ENCODE data around the gene DCTN4. TPM values are rescaled to one million over a fixed set of nuclear protein-coding genes. Genes with fewer than 3 reads are reported as not detected.

Gene DCTN4
- total RNA-seq, 1 donor from 2014 or later = 49.8 TPM

DNA sequence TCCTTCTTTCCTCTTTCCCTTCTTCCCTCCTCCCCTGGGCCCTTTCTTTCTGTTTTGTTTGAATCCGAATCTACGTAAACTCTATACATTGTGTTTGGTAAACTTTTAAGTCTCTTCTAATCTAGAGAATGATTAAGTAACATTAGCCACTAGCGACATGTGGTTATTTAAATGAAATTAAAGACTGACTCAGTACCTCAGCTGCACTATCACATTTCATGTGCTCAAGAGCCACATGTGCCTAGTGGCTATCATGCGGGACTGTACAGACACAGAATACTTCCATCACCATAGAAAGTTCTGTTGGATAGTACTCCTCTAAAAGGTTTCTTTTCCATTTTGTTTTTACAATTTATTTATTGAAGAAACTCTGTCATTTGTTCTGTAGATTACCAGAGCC lies 29.0 kb downstream of the DCTN4 start:
- TF ChIP-seq, protein P1, sequence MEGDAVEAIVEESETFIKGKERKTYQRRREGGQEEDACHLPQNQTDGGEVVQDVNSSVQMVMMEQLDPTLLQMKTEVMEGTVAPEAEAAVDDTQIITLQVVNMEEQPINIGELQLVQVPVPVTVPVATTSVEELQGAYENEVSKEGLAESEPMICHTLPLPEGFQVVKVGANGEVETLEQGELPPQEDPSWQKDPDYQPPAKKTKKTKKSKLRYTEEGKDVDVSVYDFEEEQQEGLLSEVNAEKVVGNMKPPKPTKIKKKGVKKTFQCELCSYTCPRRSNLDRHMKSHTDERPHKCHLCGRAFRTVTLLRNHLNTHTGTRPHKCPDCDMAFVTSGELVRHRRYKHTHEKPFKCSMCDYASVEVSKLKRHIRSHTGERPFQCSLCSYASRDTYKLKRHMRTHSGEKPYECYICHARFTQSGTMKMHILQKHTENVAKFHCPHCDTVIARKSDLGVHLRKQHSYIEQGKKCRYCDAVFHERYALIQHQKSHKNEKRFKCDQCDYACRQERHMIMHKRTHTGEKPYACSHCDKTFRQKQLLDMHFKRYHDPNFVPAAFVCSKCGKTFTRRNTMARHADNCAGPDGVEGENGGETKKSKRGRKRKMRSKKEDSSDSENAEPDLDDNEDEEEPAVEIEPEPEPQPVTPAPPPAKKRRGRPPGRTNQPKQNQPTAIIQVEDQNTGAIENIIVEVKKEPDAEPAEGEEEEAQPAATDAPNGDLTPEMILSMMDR (IDR thresholded peaks at IDR 0.05) = no peak
- CTCF ChIA-PET = no interaction called here
- DNase-seq (no peak), ATAC-seq (ENCODE audit: low read depth) (no peak)
- H3K27me3 Mint-ChIP-seq = no peaks in the 10 kb centered on the region
- no peak overlapping the region for H3K4me3 Mint-ChIP-seq
- H3K36me3 Mint-ChIP-seq (ENCODE audit: low read depth) = peaks cover 73% of the 10 kb centered on the region
- H3K4me1 Mint-ChIP-seq = peaks cover 7% of the 10 kb centered on the region
- intact Hi-C loops (cut with micrococcal nuclease) = no loop called here
- no peaks in the 10 kb centered on the region for H3K9me3 Mint-ChIP-seq
- POLR2A ChIA-PET = no interaction called here
- no peak overlapping the region for H3K27ac Mint-ChIP-seq

DNA sequence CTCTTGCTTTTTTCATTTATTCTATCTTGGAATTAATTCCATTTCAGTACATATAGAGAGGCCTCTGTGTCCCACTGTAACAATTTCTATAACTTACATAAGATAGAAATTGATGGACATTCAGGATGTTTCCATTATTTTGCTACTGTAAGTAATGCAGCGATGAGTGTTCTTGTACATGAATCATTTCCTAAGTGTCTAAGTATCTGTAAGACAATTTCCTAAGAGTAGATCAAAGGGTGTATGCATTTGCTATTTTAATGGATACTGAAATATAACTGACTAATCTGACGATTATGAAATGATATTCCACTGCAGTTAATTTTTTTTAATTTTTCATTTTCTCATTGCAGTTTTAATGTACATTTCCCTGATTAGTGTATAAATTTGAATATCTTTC lies 35.0 kb downstream of the DCTN4 start:
- TF ChIP-seq, protein P1 (IDR thresholded peaks at IDR 0.05) = no peak
- Mint-ChIP-seq H3K36me3 (ENCODE audit: low read depth) (peaks cover 71% of the 10 kb centered on the region), H3K4me1 (no peaks in the 10 kb centered on the region), H3K9me3 (no peaks in the 10 kb centered on the region), H3K4me3 (no peak overlapping the region), H3K27ac (no peak overlapping the region), H3K27me3 (no peaks in the 10 kb centered on the region)
- no peak for DNase-seq
- CTCF ChIA-PET = no interaction called here
- no peak for ATAC-seq (ENCODE audit: low read depth)
- intact Hi-C loops (cut with micrococcal nuclease) = no loop called here
- POLR2A ChIA-PET = no interaction called here

DNA sequence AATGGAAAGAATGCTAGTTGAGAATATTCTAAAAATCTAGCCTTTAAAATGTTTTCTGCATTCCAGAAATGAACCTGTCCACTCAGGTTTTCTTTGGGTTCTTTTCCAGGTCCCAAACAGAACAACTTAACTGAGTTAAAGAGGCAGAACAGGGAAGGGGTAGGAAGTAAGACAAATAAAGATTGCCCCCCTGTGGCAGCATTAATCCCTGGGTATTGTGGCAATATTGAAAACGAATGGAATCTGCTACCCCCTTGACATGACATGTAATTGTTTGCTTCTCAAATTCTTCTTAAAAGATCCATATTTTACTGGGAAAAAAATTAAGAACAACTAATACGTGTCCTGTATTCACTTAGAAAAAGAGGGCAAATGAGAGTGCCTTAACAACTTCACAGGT lies 48.7 kb downstream of the DCTN4 start:
- Mint-ChIP-seq H3K4me3 (no peak overlapping the region), H3K9me3 (no peaks in the 10 kb centered on the region), H3K4me1 (no peaks in the 10 kb centered on the region), H3K27ac (no peak overlapping the region), H3K36me3 (ENCODE audit: low read depth) (peaks cover 64% of the 10 kb centered on the region), H3K27me3 (no peaks in the 10 kb centered on the region)
- no peak for ATAC-seq (ENCODE audit: low read depth)
- TF ChIP-seq, protein P1 (IDR thresholded peaks at IDR 0.05) = no peak
- no peak for DNase-seq
- ChIA-PET POLR2A (no interaction called here), CTCF (no interaction called here)
- intact Hi-C loops (cut with micrococcal nuclease) = loop anchor here (1.0 kb wide), 2 partner anchors 149 to 251 kb away; no protein-coding TSS in a partner anchor

DNA sequence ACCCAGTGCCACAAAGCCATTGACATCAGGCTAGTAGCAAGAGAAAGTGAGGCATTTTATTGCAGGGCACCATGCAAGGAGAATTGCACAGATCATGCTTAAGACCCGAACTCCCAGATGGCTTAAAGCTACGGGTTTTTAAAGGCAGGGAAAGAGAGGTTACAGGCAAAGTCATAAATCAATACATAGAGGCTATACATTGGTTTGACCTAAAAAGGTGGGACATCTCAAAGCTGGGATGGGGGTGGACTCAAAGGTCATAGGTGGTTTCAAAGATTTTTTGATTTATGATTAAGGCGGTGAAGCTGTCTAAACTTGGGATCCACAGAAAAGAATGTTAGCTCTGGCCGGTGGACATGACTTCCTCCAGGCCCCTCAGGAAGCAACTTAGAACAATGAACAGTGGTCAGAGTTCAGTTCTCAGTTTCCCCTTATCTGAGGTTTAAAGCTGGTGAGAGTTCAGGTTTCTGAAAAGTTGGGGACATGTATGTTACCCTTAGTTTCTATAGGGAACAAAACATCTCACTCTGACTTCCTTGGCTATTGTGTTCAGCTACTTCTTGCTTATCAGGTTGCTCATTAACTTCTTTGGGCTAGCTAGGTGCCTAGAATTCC lies 51.9 kb downstream of the DCTN4 start:
- POLR2A ChIA-PET = no interaction called here
- no peaks in the 10 kb centered on the region for H3K27me3 Mint-ChIP-seq
- intact Hi-C loops (cut with micrococcal nuclease) = no loop called here

DNA sequence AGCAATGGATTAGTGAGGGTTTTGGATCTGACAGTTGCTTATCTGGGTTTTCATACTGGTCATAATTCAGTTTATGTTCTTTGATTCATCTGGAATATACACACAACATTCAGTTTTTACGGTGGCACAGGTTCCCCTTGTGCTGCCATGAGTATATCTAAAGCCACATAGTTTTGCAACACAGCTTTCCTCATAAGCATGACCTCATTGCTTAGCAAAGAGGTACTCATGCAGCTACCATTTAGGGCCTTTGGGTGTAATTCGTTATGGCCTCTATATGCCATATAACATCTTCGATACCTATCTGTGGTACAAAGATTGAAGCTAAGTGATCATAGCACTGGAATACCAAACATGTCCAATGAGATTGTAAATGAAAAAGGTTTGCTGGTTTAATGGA lies 55.1 kb downstream of the DCTN4 start:
- no peaks in the 10 kb centered on the region for H3K27me3 Mint-ChIP-seq
- no peak overlapping the region for H3K4me3 Mint-ChIP-seq
- ATAC-seq (ENCODE audit: low read depth) (no peak), DNase-seq (no peak)
- H3K36me3 Mint-ChIP-seq (ENCODE audit: low read depth) = peaks cover 22% of the 10 kb centered on the region
- ChIA-PET CTCF (no interaction called here), POLR2A (interaction anchor here (0.6 kb wide), 1 partner anchor 61 kb away, joined by 6 read pairs; no protein-coding TSS in a partner anchor)
- TF ChIP-seq, protein P1 (IDR thresholded peaks at IDR 0.05) = no peak
- H3K27ac Mint-ChIP-seq = no peak overlapping the region
- H3K4me1 Mint-ChIP-seq = peaks cover 4% of the 10 kb centered on the region
- no peaks in the 10 kb centered on the region for H3K9me3 Mint-ChIP-seq
- intact Hi-C loops (cut with micrococcal nuclease) = loop anchor here (5.0 kb wide), 1 partner anchor 454 kb away; the partner anchor contains the start of gene ANXA6

More for the DNA sequence above, 51.9 kb downstream of the DCTN4 start:
- Mint-ChIP-seq H3K36me3 (ENCODE audit: low read depth) (peaks cover 43% of the 10 kb centered on the region), H3K27ac (no peak overlapping the region), H3K4me3 (no peak overlapping the region), H3K9me3 (no peaks in the 10 kb centered on the region), H3K4me1 (no peaks in the 10 kb centered on the region)
- DNase-seq (no peak), ATAC-seq (ENCODE audit: low read depth) (no peak)
- CTCF ChIA-PET = interaction anchor here (2.8 kb wide), 1 partner anchor 146 kb away, joined by 14 read pairs; no protein-coding TSS in a partner anchor
- TF ChIP-seq, protein P1 (IDR thresholded peaks at IDR 0.05) = no peak
